SK-N-SH treated with all-trans-retinoic acid at 6 μM for 48 hours (cell line): ENCODE data around the gene CHM.

Source experiments
- OSR1 ChIP-seq: fragments of 250-450 bp; sonication (Bioruptor Pico); IDR thresholded peaks from 2 replicates; pipeline ENCODE4 v1.8.0; 2022; ENCODE audit warnings: moderate library complexity, mild to moderate bottlenecking, inconsistent platforms
- RARB ChIP-seq: fragments of 250-450 bp; sonication (Bioruptor Pico); IDR thresholded peaks from 2 replicates; pipeline ENCODE4 v1.8.0; 2021; ENCODE audit warnings: mild to moderate bottlenecking, moderate library complexity
- SNAI2 ChIP-seq: fragments of 250-450 bp; sonication (Bioruptor Pico); IDR thresholded peaks from 2 replicates; pipeline ENCODE4 v1.5.0; 2020; ENCODE audit warnings: mild to moderate bottlenecking, moderate library complexity
- TF ChIP-seq, protein P1 (sequence below): fragments of 250-450 bp; sonication (Bioruptor Pico); IDR thresholded peaks from 2 replicates; pipeline ENCODE4 v1.5.1; 2020; ENCODE audit warnings: low read depth, mild to moderate bottlenecking, moderate library complexity
- TF ChIP-seq, protein P2 (sequence below): fragments of 250-450 bp; sonication (Bioruptor Pico); IDR thresholded peaks from 2 replicates; pipeline ENCODE4 v1.5.1; 2021; ENCODE audit warnings: mild to moderate bottlenecking, moderate library complexity

- TF ChIP-seq OSR1 (CRISPR knock-in tag) (no peak), RARB (CRISPR knock-in tag) (no peak), SNAI2 (no peak)
- TF ChIP-seq, protein P1, sequence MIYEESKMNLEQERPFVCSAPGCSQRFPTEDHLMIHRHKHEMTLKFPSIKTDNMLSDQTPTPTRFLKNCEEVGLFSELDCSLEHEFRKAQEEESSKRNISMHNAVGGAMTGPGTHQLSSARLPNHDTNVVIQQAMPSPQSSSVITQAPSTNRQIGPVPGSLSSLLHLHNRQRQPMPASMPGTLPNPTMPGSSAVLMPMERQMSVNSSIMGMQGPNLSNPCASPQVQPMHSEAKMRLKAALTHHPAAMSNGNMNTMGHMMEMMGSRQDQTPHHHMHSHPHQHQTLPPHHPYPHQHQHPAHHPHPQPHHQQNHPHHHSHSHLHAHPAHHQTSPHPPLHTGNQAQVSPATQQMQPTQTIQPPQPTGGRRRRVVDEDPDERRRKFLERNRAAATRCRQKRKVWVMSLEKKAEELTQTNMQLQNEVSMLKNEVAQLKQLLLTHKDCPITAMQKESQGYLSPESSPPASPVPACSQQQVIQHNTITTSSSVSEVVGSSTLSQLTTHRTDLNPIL (CRISPR knock-in tag) = no peak
- TF ChIP-seq, protein P2, sequence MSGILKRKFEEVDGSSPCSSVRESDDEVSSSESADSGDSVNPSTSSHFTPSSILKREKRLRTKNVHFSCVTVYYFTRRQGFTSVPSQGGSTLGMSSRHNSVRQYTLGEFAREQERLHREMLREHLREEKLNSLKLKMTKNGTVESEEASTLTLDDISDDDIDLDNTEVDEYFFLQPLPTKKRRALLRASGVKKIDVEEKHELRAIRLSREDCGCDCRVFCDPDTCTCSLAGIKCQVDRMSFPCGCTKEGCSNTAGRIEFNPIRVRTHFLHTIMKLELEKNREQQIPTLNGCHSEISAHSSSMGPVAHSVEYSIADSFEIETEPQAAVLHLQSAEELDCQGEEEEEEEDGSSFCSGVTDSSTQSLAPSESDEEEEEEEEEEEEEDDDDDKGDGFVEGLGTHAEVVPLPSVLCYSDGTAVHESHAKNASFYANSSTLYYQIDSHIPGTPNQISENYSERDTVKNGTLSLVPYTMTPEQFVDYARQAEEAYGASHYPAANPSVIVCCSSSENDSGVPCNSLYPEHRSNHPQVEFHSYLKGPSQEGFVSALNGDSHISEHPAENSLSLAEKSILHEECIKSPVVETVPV = no peak
These were observed 141.5 kb downstream of the CHM start for GRCh38 chrX:85905851-85906250.
